ENCODE measurements around the gene TBX21.

TBX21 gene

GRCh38 chr17:47727704-47728036 lies 5.4 kb upstream of the TBX21 start:
- no peak for DNase-seq
- no CpG with 5 or more reads among the region's 9 CpGs for WGBS (ENCODE audit: extremely low coverage, insufficient coverage, insufficient read length)
- Histone ChIP-seq H2AFZ (ENCODE audit: insufficient read depth, low read length, poor library complexity) (no peak overlapping the region), H4K8ac (ENCODE audit: low read depth, low read length) (no peak overlapping the region), H3K27ac (ENCODE audit: low read depth, low read length) (no peak overlapping the region), H3K4me2 (ENCODE audit: low read length) (no peak overlapping the region), H3K9ac (ENCODE audit: low read length) (no peak overlapping the region), H2BK120ac (ENCODE audit: insufficient read depth, low read length, poor library complexity) (no peak overlapping the region), H2BK5ac (ENCODE audit: low read depth, low read length, poor library complexity) (no peak overlapping the region), H4K12ac (ENCODE audit: low read depth, low read length) (no peak overlapping the region), H2BK12ac (ENCODE audit: low read length) (no peak overlapping the region), H3K23ac (ENCODE audit: low read length) (no peak overlapping the region), H3K4me3 (ENCODE audit: low read depth, low read length) (no peak overlapping the region), H3K79me1 (ENCODE audit: low read length) (no peaks in the 10 kb centered on the region), H3K36me3 (ENCODE audit: control insufficient read depth in 1 of 2, insufficient read depth in 2 of 2, low read length in 2 of 2) (no peaks in the 10 kb centered on the region), H3K18ac (ENCODE audit: low read length) (no peak overlapping the region), H4K91ac (ENCODE audit: low read depth, low read length) (no peak overlapping the region), H3K4me1 (ENCODE audit: control insufficient read depth in 1 of 2, insufficient read depth in 2 of 2, low read length in 2 of 2) (no peaks in the 10 kb centered on the region), H3K27me3 (ENCODE audit: insufficient read depth, low read length) (peaks cover 9% of the 10 kb centered on the region), H2AK5ac (ENCODE audit: low read length) (no peak overlapping the region), H3K79me2 (ENCODE audit: control insufficient read depth, insufficient read depth, low read length, poor library complexity) (no peaks in the 10 kb centered on the region), H3K9me3 (ENCODE audit: insufficient read depth, low read depth, low read length) (no peaks in the 10 kb centered on the region), H3K14ac (ENCODE audit: low read length) (no peak overlapping the region), H3K4ac (ENCODE audit: low read depth, low read length) (no peak overlapping the region)

GRCh38 chr17:47728214-47728877 lies 4.7 kb upstream of the TBX21 start:
- Histone ChIP-seq H2AK5ac (ENCODE audit: low read length) (no peak overlapping the region), H3K79me2 (ENCODE audit: control insufficient read depth, insufficient read depth, low read length, poor library complexity) (no peaks in the 10 kb centered on the region), H3K27ac (ENCODE audit: low read depth, low read length) (no peak overlapping the region), H3K27me3 (ENCODE audit: insufficient read depth, low read length) (peaks cover 15% of the 10 kb centered on the region), H3K4me2 (ENCODE audit: low read length) (no peak overlapping the region), H3K9ac (ENCODE audit: low read length) (no peak overlapping the region), H3K4ac (ENCODE audit: low read depth, low read length) (no peak overlapping the region), H4K12ac (ENCODE audit: low read depth, low read length) (no peak overlapping the region), H3K9me3 (ENCODE audit: insufficient read depth, low read depth, low read length) (no peaks in the 10 kb centered on the region), H2BK5ac (ENCODE audit: low read depth, low read length, poor library complexity) (no peak overlapping the region), H4K8ac (ENCODE audit: low read depth, low read length) (no peak overlapping the region), H3K79me1 (ENCODE audit: low read length) (no peaks in the 10 kb centered on the region), H3K14ac (ENCODE audit: low read length) (no peak overlapping the region), H3K18ac (ENCODE audit: low read length) (no peak overlapping the region), H3K4me3 (ENCODE audit: low read depth, low read length) (no peak overlapping the region), H3K23ac (ENCODE audit: low read length) (no peak overlapping the region), H3K4me1 (ENCODE audit: control insufficient read depth in 1 of 2, insufficient read depth in 2 of 2, low read length in 2 of 2) (no peaks in the 10 kb centered on the region), H2BK120ac (ENCODE audit: insufficient read depth, low read length, poor library complexity) (no peak overlapping the region), H2AFZ (ENCODE audit: insufficient read depth, low read length, poor library complexity) (no peak overlapping the region), H3K36me3 (ENCODE audit: control insufficient read depth in 1 of 2, insufficient read depth in 2 of 2, low read length in 2 of 2) (no peaks in the 10 kb centered on the region), H2BK12ac (ENCODE audit: low read length) (no peak overlapping the region), H4K91ac (ENCODE audit: low read depth, low read length) (no peak overlapping the region)
- no CpG with 5 or more reads among the region's 4 CpGs for WGBS (ENCODE audit: extremely low coverage, insufficient coverage, insufficient read length)
- DNase-seq = no peak

- peak overlapping the region; percentile 37 for H3K23ac ChIP-seq (ENCODE audit: low read length)
- peaks cover 26% of the 10 kb centered on the region for H3K27me3 ChIP-seq (ENCODE audit: insufficient read depth, low read length)
- WGBS (ENCODE audit: extremely low coverage, insufficient coverage, insufficient read length) = no CpG with 5 or more reads among the region's 8 CpGs
- no peak overlapping the region for H4K91ac ChIP-seq (ENCODE audit: low read depth, low read length)
- H2BK12ac ChIP-seq (ENCODE audit: low read length) = no peak overlapping the region
- no peaks in the 10 kb centered on the region for H3K4me1 ChIP-seq (ENCODE audit: control insufficient read depth in 1 of 2, insufficient read depth in 2 of 2, low read length in 2 of 2)
- no peak for DNase-seq
- no peak overlapping the region for H4K12ac ChIP-seq (ENCODE audit: low read depth, low read length)
- H2AFZ ChIP-seq (ENCODE audit: insufficient read depth, low read length, poor library complexity) = no peak overlapping the region
- H3K27ac ChIP-seq (ENCODE audit: low read depth, low read length) = no peak overlapping the region
- no peak overlapping the region for H3K14ac ChIP-seq (ENCODE audit: low read length)
- H3K79me1 ChIP-seq (ENCODE audit: low read length) = no peaks in the 10 kb centered on the region
- no peaks in the 10 kb centered on the region for H3K79me2 ChIP-seq (ENCODE audit: control insufficient read depth, insufficient read depth, low read length, poor library complexity)
- no peak overlapping the region for H2AK5ac ChIP-seq (ENCODE audit: low read length)
- no peak overlapping the region for H3K9ac ChIP-seq (ENCODE audit: low read length)
- no peak overlapping the region for H3K4ac ChIP-seq (ENCODE audit: low read depth, low read length)
- no peak overlapping the region for H3K4me2 ChIP-seq (ENCODE audit: low read length)
- H3K36me3 ChIP-seq (ENCODE audit: control insufficient read depth in 1 of 2, insufficient read depth in 2 of 2, low read length in 2 of 2) = no peaks in the 10 kb centered on the region
- H4K8ac ChIP-seq (ENCODE audit: low read depth, low read length) = no peak overlapping the region
- no peak overlapping the region for H3K18ac ChIP-seq (ENCODE audit: low read length)
- no peak overlapping the region for H2BK5ac ChIP-seq (ENCODE audit: low read depth, low read length, poor library complexity)
- H3K9me3 ChIP-seq (ENCODE audit: insufficient read depth, low read depth, low read length) = no peaks in the 10 kb centered on the region
- no peak overlapping the region for H3K4me3 ChIP-seq (ENCODE audit: low read depth, low read length)
- H2BK120ac ChIP-seq (ENCODE audit: insufficient read depth, low read length, poor library complexity) = no peak overlapping the region
These were observed 3.6 kb upstream of the TBX21 start for GRCh38 chr17:47729476-47729875.

GRCh38 chr17:47730681-47731080 lies 2.4 kb upstream of the TBX21 start:
- Histone ChIP-seq H2BK5ac (ENCODE audit: low read depth, low read length, poor library complexity) (no peak overlapping the region), H4K8ac (ENCODE audit: low read depth, low read length) (no peak overlapping the region), H3K14ac (ENCODE audit: low read length) (no peak overlapping the region), H3K79me1 (ENCODE audit: low read length) (no peaks in the 10 kb centered on the region), H4K12ac (ENCODE audit: low read depth, low read length) (no peak overlapping the region), H3K79me2 (ENCODE audit: control insufficient read depth, insufficient read depth, low read length, poor library complexity) (no peaks in the 10 kb centered on the region), H3K27ac (ENCODE audit: low read depth, low read length) (no peak overlapping the region), H3K9ac (ENCODE audit: low read length) (no peak overlapping the region), H3K4me3 (ENCODE audit: low read depth, low read length) (no peak overlapping the region), H2BK120ac (ENCODE audit: insufficient read depth, low read length, poor library complexity) (no peak overlapping the region), H3K4ac (ENCODE audit: low read depth, low read length) (no peak overlapping the region), H3K23ac (ENCODE audit: low read length) (no peak overlapping the region), H2AK5ac (ENCODE audit: low read length) (no peak overlapping the region), H3K18ac (ENCODE audit: low read length) (no peak overlapping the region), H2AFZ (ENCODE audit: insufficient read depth, low read length, poor library complexity) (no peak overlapping the region), H3K36me3 (ENCODE audit: control insufficient read depth in 1 of 2, insufficient read depth in 2 of 2, low read length in 2 of 2) (no peaks in the 10 kb centered on the region), H4K91ac (ENCODE audit: low read depth, low read length) (no peak overlapping the region), H3K4me1 (ENCODE audit: control insufficient read depth in 1 of 2, insufficient read depth in 2 of 2, low read length in 2 of 2) (no peaks in the 10 kb centered on the region), H2BK12ac (ENCODE audit: low read length) (no peak overlapping the region), H3K27me3 (ENCODE audit: insufficient read depth, low read length) (peaks cover 35% of the 10 kb centered on the region), H3K4me2 (ENCODE audit: low read length) (no peak overlapping the region), H3K9me3 (ENCODE audit: insufficient read depth, low read depth, low read length) (peaks cover under 1% of the 10 kb centered on the region)
- DNase-seq = no peak
- no CpG with 5 or more reads among the region's 4 CpGs for WGBS (ENCODE audit: extremely low coverage, insufficient coverage, insufficient read length)

All from trophoblast cell (in vitro differentiated cells and primary cell).